ENCODE data around the gene AGPAT2.

Gene AGPAT2

DNA sequence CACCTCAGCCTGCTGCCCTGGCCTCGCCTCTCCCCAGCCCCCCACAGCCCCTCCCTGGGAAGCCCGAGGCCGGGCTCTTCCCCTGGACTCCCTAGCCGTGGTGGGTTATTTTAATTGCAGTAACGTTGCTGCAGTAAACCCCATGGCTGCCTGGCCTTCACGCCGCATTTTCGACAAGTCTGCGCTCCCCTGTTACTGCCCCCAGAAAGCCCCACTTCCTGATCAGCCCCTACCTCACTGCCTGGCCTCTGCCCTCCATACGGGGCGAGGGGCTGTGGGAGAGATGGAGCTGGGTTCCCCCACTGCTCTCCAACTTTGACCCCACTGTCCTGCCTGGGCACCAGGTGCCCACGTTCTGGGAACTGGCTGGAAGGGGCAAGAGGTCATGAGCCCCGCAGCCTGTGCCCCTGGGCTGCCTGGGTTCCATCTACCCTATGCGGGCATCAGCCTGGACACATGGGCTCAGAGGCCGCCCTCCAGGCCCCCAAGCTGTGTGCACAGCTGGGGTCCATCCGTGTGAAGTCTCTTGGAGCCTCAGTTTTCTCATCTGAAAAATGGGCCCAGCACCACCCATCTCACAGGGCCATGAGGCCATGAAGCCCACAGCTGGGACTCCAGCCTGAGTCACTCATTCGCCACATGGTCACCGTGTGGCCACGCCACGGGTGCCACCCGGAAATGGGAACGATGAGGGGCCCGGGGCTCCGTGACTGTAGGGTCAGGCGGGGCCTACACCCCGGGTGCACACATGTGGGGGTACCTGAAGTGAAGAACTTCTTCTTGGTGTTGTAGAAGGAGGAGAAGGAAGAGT lies 13.1 kb downstream of the AGPAT2 start:
- no peak for DNase-seq

- peak; percentile 27 for DNase-seq
Measured at GRCh38 chr9:136673088-136673974, 13.9 kb downstream of the AGPAT2 start.

- DNase-seq = no peak
Measured at GRCh38 chr9:136672431-136673087, 14.7 kb downstream of the AGPAT2 start.

DNA sequence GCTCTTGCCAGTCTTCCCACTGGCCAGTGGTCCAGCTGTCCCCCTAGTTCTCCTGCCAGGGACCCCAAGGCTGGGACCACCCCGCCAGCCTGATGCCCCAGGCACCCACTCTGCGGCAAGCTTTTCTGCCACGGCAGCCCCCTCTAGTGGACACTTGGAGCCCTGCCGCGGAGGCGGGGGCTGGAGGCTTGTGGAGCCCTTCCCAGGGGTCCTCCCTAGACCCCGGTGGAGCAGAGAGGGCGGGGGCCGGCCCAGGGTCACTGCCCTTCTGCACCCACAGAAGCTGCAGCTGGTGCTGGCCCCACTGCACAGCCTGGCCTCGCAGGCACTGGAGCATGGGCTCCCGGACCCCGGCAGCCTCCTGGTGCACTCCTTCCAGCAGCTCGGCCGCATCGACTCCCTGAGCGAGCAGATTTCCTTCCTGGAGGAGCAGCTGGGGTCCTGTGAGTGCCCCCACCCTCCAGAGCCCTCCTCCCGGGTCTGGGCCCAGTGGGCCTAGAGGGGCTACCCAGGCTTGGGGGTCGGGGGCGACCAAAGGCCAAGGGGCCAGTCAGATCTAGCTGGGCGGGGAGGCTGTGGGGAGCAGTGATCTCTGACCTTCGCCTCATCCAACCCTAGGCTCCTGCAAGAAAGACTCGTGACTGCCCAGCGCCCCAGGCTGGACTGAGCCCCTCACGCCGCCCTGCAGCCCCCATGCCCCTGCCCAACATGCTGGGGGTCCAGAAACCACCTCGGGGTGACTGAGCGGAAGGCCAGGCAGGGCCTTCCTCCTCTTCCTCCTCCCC lies 15.4 kb downstream of the AGPAT2 start:
- DNase-seq = peak; percentile 74

DNA sequence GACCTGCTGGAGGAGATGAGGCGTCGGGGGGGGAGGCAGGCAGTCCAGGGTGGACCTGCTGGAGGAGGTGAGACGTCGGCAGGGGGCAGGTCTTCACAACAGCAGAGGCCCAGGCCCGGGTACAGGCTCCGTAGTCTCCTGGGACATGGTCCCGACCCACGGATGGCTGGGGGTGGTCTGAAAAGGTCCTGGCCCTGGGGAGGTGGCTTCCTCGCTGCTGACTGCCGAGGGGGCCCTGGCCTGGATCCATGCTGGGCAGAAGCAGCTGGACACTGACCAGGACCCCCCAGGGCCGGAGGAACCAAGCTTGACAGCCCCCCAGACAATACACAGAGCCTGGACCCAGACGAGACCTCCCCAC lies 16.0 kb downstream of the AGPAT2 start:
- DNase-seq = no peak

DNA sequence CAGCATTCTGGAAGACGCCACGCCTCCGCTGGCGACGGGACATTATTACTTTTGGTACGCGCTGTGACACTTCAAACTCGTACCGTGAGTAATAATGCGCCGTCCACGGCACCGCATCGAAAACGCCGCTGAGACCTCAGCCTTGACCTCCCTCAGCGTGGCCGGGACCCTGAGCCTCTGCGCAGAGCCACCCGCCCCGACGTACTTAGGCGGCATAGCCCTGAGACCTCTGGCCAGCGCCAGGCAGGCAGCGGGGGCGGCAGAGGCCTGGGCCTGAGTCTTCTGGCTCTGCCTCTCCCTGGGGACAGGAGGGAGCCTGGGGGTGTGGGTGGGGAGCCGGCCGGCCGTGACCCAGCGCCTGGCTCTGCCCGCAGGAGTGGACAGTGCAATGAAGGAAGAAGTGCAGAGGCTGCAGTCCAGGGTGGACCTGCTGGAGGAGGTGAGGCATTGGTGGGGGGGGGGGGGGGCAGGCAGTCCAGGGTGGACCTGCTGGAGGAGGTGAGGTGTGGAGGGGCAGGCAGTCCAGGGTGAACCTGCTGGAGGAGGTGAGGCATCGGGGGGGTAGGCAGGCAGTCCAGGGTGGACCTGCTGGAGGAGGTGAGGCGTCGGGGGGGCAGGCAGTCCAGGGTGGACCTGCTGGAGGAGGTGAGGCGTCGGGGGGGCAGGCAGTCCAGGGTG lies 16.5 kb downstream of the AGPAT2 start:
- DNase-seq = no peak

DNA sequence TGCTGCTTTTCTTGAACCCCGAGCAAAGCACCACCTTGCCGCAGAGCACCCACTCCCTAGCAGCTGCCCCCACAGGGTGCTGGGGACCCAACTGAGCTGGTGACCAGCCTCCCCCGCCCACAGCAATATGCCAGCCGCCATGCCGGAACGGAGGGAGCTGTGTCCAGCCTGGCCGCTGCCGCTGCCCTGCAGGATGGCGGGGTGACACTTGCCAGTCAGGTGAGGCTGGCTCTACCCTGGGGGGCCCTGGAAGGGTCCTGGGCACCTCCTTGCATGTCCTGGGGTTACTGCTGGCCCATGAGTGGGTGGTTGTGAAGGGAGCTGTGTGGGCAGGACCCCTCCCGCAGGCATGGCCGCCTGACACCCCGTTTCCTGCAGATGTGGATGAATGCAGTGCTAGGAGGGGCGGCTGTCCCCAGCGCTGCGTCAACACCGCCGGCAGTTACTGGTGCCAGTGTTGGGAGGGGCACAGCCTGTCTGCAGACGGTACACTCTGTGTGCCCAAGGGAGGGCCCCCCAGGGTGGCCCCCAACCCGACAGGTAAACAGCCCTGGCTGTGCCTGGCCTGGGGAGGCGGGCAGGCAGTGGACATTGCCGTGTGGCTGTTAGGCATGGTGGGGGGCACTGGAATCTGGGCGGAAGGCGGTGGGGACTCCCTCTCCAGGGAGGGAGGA lies 17.3 kb downstream of the AGPAT2 start:
- no peak for DNase-seq

DNA sequence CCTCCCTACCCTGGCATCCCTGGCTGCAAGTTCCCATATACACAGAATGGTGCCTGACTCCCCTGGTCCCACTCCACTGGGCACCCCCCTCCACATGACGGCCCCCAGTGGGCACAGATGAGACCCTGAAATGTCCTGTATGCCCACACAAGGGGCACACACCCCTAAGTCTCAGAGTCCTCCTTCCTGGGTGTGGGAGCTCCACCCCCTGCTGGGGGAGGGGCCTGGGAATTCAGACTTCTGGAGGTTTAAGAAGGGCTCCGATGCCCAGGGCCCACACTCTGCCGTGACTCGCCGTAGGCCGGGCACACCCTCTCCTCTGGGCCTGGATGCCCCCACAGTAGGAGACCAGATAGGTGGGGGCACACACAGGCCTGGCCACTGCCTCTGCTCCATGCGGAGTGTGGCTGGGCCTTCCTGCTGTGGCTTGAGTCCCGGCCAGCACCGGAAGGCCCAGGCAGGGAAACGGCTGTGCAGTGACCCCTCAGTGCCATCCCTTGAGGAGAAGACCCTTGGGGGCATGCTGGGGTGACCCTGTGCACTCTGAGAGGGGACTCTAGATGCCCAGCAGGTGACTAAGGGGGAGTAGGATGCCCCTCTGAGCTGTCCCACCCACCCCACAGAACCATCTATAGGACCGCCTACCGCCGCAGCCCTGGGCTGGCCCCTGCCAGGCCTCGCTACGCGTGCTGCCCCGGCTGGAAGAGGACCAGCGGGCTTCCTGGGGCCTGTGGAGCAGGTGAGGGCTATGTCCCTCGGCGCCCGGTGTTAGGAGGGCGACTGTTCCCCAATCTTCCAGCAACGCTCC lies 18.1 kb downstream of the AGPAT2 start:
- peak; percentile 11 for DNase-seq

- DNase-seq = no peak
Measured at GRCh38 chr9:136667940-136668760, 19.1 kb downstream of the AGPAT2 start.

DNA sequence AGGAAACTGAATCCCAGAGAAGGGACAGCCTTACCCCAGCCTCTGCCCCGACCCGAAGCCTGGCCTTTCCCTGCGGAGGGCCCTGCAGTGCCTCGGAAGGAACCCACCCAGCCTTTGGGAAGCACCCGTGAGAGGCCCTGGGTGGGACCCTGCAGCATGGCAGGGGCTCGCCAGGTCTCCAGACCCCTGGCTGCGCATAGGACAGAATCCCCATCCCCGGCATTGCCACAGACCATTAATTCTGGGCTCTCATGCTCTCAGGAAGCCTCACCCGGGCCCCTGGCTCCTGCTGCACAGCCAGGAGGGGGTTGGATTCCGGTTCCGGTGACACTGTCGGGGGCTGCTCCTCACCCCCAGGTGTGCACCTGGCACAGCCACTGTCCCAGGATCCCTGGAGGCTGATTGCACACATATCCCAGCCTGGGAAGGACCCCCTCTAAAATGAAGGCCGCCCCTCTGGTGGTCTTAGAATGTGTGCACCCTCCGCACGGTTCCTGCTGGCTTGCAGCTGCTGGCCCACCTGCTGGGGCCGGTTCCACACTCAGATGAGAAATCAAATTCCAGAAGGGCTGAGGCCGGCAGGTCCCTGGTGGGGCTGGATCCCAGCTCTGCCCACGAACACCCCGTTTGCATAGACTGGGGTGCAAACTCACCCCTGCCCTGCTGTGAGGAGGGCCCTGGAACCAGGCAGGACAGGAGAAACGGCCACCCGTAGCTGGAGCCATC lies 19.9 kb downstream of the AGPAT2 start:
- peak; percentile 46 for DNase-seq

DNA sequence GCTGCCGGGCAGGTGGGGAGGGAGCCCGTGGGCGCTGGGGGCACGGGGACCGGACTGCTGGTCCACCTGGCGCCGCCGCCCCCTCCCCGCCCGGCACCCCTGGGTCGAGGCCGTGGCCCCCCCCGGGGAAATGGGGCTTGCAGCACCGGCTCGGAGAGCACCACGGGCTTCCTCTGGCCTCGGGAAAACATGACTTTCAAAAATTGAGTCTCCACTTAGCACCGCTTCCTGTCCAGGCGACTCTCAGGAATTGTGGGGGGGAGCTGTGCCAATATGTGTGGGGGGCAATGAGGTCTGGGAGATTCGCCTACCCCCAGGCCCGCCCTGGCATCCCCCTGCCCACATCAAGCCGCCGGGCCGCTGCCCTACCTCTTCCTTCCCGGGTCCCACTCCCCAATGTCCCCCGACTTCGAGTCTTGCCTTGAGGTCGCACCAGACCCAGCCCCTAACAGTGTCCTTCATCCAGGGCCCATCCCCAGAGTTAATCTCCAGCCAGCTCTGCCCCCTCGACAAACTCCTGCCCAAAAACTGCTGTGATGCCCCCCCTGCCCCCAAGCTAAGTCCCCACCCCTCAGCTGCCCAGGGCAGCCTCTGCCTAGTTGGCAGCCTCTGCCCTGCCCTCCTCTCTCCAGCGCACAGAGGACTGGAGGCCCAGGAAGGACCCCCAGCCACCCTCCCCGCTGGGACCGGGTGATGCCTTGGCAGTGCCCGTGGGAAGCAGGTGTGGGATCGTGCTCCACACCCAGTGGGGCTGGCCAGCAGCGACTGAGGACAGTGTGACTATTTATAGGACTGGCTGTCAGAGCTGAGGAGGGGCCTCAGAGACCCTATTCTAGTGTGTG lies 20.7 kb downstream of the AGPAT2 start:
- DNase-seq = peak; percentile 68

DNA sequence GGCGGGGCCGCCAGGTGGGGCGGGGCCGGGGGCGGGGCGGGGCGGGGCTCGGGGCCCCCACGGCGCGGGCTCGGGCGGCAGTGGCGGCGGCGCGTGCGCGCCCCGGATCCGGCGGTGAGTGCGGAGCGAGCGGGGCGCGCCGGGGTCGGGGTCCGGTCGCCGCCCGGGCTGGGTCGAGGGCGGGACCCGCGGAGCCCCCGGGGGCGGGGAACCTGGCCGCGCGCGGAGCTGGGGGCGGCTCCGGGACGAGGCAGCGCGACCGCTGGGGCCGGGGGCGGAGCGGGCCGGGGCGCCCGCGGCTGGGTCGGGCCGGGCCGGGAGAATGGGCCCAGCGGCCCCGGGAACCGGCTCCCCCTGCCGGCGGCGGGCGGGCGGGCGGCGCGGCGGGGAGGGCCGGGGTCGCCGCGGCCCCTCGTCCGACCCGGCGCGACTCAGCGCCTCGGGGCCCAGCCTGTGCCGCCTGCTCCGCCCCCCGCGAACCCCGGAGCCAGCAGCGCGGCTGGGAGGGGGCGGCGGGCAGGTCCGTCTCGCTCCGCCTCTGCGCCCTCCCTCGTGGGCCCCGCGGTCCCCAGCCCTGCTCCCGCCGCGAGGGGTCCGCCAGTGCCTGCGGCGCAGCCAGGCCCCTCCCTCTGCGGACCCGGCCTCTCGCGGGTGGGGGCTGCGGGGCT lies 21.4 kb downstream of the AGPAT2 start:
- no peak for DNase-seq

GRCh38 chr9:136665111-136665703 lies 22.1 kb downstream of the AGPAT2 start:
- DNase-seq = peak; percentile 71

GRCh38 chr9:136664000-136664915 lies 23.0 kb downstream of the AGPAT2 start:
- DNase-seq = no peak

Data from right kidney (tissue), 1 donor.